Motor neuron (in vitro differentiated cells): ENCODE measurements around the gene TBC1D2B. TPM values are rescaled to one million over a fixed set of nuclear protein-coding genes. Genes with fewer than 3 reads are reported as not detected.

Experiments
- ATAC-seq, 8 experiments: fragments of 200-7000 bp; cut with Tn5 transposase; replicated peaks in 6 of 8; 2 replicates each; pipeline ENCODE4 v1.8.0; 2021; ENCODE audit warnings: mild to moderate bottlenecking in 8 of 8, moderate library complexity in 8 of 8
- H3K27ac ChIP-seq, 2 donors: fragments of 250-450 bp; sonication (Bioruptor Pico); 2 replicates each; pipeline ENCODE4 v1.9.0; 2021; ENCODE audit warnings: antibody characterized with exemption in 2 of 2, mild to moderate bottlenecking in 2 of 2, moderate library complexity in 1 of 2
- H3K4me1 ChIP-seq, 2 donors: fragments of 250-450 bp; sonication (Bioruptor Pico); replicated peaks in 1 of 2; 2 replicates each; pipeline ENCODE4 v1.6.1; 2021; ENCODE audit warnings: antibody characterized with exemption in 2 of 2, mild to moderate bottlenecking in 2 of 2, moderate library complexity in 1 of 2
- H3K4me3 ChIP-seq, 5 donors: fragments of 250-450 bp; sonication (Bioruptor Pico); 2 replicates each; pipeline ENCODE4 v1.9.0; 2021; ENCODE audit warnings: antibody characterized with exemption in 5 of 5, mild to moderate bottlenecking in 5 of 5, moderate library complexity in 4 of 5
- WGBS, 10 experiments: fragments of 450-650 bp; shearing (Covaris generic); methylation state at CpG; one replicate each; pipeline ENCODE4 v1.0.0; 2022; 5-methylcytosine and 5-hydroxymethylcytosine counted together
- in situ Hi-C, 9 experiments: fragments of 400-800 bp; cut with MboI; loops; one replicate each; pipeline ENCODE4 v1.15.0; 2021; ENCODE audit warnings: low sequenced_read_pairs in 9 of 9, low pct_unique_long_range_greater_than_20kb in 2 of 9; ENCODE audit not compliant: unreplicated experiment in 9 of 9
- total RNA-seq, 8 experiments: library from RNA; unstranded; fragments of 300-600 nt; gene quantifications; 2 replicates each; pipeline versions ENCODE4 v1.2.3 to v1.2.4, GENCODE V29; 2022

TBC1D2B gene
- total RNA-seq, 8 experiments from 2014 or later = 7.0 to 44.5 (median 16.0) TPM

GRCh38 chr15:78065284-78065872 lies 12.1 kb downstream of the TBC1D2B start:
- Histone ChIP-seq H3K4me3 (no peak overlapping the region), H3K4me1 (peaks cover 9 to 27% of the 10 kb centered on the region in 2 donors), H3K27ac (no peak overlapping the region)
- 0 to 100% (median 87%) methylated on average over 1 to 3 of the region's 5 CpGs; no CpG with 5 or more reads in 1 of the 10 experiments for WGBS, 10 experiments
- peak in 5 of 8 experiments; percentile 22 to 71 (median 45) for ATAC-seq
- in situ Hi-C loops = no loop called here

GRCh38 chr15:78064544-78064943 lies 13.0 kb downstream of the TBC1D2B start:
- H3K4me3 ChIP-seq = no peak overlapping the region
- H3K4me1 ChIP-seq = peaks cover 9 to 27% of the 10 kb centered on the region in 2 donors
- ATAC-seq = no peak
- H3K27ac ChIP-seq = no peak overlapping the region
- in situ Hi-C loops = no loop called here
- WGBS, 10 experiments = 0 to 100% (median 80%) methylated on average over 1 to 2 of the region's 2 CpGs; no CpG with 5 or more reads in 1 of the 10 experiments

GRCh38 chr15:78063970-78064385 lies 13.5 kb downstream of the TBC1D2B start:
- in situ Hi-C loops = no loop called here
- ATAC-seq = no peak
- Histone ChIP-seq H3K27ac (no peak overlapping the region), H3K4me3 (no peak overlapping the region), H3K4me1 (peaks cover 9 to 25% of the 10 kb centered on the region in 2 donors)
- 34 to 100% (median 87%) methylated on average over 1 to 5 of the region's 5 CpGs; no CpG with 5 or more reads in 2 of the 10 experiments for WGBS, 10 experiments

- H3K4me1 ChIP-seq = peaks cover 4 to 17% of the 10 kb centered on the region in 2 donors
- in situ Hi-C loops = no loop called here
- H3K27ac ChIP-seq = no peak overlapping the region
- no peak overlapping the region for H3K4me3 ChIP-seq
- no peak for ATAC-seq
Measured at GRCh38 chr15:78063217-78063616, 14.3 kb downstream of the TBC1D2B start.

DNA sequence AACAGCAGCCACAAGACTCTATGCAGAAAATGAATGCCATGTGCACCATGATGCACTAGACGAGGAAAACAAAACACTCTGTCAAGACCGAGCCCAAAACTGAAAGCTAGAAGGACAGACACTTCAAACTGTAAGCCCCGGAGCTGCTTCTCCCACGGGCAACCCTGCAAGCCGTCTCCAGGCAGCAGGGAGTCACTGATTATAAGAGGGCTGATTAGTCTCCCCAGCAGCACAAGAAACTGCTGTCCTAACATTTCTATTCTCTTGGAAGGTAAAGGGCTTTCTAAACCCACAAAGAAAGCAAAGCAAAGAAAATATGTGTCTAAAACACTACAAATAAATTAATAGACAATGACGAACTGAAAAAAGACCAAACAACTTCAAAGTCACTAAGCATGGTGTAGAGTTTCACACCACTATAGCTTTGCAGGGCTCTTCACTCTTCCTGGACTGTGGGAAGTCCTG lies 15.5 kb downstream of the TBC1D2B start:
- 0 to 50% (median 9%) methylated on average over 1 to 6 of the region's 6 CpGs for WGBS, 10 experiments
- peak in 7 of 8 experiments; percentile 28 to 89 (median 61) for ATAC-seq
- no peak overlapping the region for H3K27ac ChIP-seq
- in situ Hi-C loops = no loop called here
- no peak overlapping the region for H3K4me3 ChIP-seq
- H3K4me1 ChIP-seq = peaks cover 0 to 12% of the 10 kb centered on the region in 2 donors

DNA sequence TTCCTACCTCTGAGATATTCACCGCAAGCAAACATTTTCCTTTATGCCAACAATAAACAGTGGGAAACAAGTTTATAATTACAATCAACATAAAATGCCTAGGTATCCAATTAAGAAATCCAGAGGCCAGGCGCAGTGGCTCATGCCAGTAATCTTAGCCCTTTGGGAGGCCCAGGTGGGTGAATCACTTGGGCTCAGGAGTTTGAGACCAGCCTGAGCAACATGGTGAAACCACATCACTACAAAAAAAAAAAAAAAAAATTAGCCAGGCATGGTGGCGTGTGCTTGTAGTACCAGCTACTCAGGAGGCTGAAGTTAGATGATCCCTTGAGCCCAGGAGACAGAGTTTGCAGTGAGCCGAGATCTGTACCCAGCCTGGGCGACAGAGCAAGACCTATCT lies 17.3 kb downstream of the TBC1D2B start:
- Histone ChIP-seq H3K4me1 (peaks cover 0 to 5% of the 10 kb centered on the region in 2 donors), H3K4me3 (no peak overlapping the region), H3K27ac (no peak overlapping the region)
- in situ Hi-C loops = no loop called here
- no peak for ATAC-seq
- 92 to 100% (median 100%) methylated on average over 1 to 5 of the region's 5 CpGs; no CpG with 5 or more reads in 2 of the 10 experiments for WGBS, 10 experiments

DNA sequence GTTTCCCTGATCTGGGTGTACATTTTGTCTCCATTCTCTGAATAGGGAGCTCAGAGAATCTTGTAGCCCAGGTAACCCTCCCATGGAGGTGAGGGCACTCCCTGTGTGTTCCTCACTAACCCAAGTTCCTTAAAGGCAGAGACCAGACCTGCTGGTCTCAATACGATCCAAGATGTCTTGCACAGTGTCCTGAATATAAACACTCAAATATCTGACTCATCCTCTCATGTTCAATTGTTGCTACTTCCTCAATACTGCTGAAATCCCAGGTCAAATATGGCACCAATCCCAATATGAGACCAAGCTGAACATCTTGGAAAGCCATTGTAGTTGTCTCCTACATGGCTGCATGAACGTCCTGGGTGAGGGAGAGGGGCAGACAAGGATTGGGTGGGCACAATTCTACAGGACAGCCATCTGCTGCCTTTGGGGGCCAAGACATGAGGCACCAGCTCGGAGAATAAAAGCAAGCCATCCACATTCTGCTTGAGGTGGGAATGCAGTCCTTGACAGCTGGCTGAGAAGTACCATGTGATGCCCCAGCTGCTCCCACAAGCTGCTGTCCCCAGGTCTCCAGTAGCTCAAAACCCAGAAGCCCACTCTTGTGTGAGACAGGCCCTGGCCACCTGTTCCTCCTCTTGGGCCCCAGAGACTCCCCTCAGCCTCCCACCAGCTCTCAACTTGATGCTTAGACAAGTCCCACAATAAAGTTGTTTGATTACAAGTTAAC lies 18.2 kb downstream of the TBC1D2B start:
- H3K4me1 ChIP-seq = peaks cover 0 to 5% of the 10 kb centered on the region in 2 donors
- ATAC-seq = no peak
- WGBS, 10 experiments = 22 to 100% (median 100%) methylated on average over 1 to 3 of the region's 3 CpGs; no CpG with 5 or more reads in 5 of the 10 experiments
- H3K4me3 ChIP-seq = no peak overlapping the region
- in situ Hi-C loops = no loop called here
- H3K27ac ChIP-seq = no peak overlapping the region

- H3K4me1 ChIP-seq = peaks cover 0 to 5% of the 10 kb centered on the region in 2 donors
- no peak for ATAC-seq
- H3K4me3 ChIP-seq = no peak overlapping the region
- no peak overlapping the region for H3K27ac ChIP-seq
- in situ Hi-C loops = no loop called here
- 40 to 100% (median 85%) methylated on average over 1 to 4 of the region's 10 CpGs; no CpG with 5 or more reads in 4 of the 10 experiments for WGBS, 10 experiments
Measured at GRCh38 chr15:78058401-78058935, 19.0 kb downstream of the TBC1D2B start.

DNA sequence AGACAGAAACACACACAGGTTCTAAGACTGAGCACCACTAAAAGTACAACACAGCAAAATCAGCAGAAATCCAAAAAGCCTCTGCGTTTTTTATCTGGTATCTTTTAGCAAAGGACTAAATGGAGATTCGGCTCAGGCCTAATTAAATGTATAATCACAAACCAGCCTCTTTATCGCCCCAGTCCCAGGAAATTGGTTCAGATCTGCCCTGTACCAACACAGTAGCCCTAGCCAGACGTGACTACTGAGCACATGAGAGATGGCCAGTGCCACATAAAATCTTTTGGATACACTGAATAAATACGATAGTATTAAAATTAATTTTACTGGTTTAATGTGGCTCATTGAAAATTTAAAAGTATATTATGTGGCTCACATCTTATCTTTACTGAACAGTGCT lies 19.7 kb downstream of the TBC1D2B start:
- Histone ChIP-seq H3K27ac (no peak overlapping the region), H3K4me3 (no peak overlapping the region), H3K4me1 (peaks cover 0 to 5% of the 10 kb centered on the region in 2 donors)
- 50 to 100% (median 90%) methylated on average over 1 to 5 of the region's 5 CpGs for WGBS, 10 experiments
- ATAC-seq = no peak
- in situ Hi-C loops = no loop called here

GRCh38 chr15:78056714-78057269 lies 20.7 kb downstream of the TBC1D2B start:
- Histone ChIP-seq H3K4me1 (peaks cover 0 to 1% of the 10 kb centered on the region in 2 donors), H3K4me3 (no peak overlapping the region), H3K27ac (no peak overlapping the region)
- ATAC-seq = peak in 4 of 8 experiments; percentile 20 to 92 (median 78)
- 0 to 100% (median 39%) methylated on average over 1 of the region's 2 CpGs; no CpG with 5 or more reads in 6 of the 10 experiments for WGBS, 10 experiments
- in situ Hi-C loops = no loop called here

DNA sequence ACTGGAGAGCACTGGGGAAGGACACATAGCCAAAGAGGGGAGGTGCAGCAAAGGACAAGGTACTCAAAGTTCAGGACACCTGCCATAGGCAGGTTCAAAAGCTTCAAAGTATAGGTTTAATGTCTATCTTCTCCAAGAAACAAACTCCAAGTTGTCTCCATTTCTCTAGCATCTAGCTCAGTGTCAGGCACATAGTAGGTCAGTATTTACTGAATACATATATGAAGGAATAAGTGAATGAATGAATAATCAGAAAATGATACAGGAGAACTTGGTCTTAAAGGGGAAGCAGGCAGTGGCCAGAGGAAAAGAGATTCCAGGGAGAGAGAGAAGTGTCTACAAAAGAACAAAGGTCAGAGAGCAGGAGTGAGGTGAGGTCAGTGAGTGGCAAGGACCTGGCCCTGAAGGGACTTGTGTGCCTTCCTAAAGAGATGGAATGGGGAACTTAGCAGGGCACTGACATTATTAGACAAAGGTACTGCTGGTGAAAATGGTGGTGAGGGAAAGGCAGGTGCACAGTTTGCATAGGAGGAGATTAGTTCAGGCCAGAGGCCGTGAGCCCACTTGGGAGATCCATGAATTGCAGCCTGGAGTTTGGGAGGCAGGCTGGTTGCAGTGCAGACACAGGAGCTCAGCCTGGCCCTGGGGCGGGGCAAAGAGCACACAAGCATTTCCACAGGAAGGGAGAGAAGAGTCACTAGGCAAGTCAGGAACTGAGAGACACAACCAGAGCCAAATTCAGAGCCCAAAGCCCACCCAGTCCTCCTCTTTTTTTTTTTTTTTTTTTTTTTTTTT lies 21.4 kb downstream of the TBC1D2B start:
- in situ Hi-C loops = no loop called here
- ATAC-seq = peak in 3 of 8 experiments; percentile 82 to 86 (median 84)
- H3K4me1 ChIP-seq = no peaks in the 10 kb centered on the region
- 0 to 43% (median 24%) methylated on average over 1 to 2 of the region's 2 CpGs; no CpG with 5 or more reads in 6 of the 10 experiments for WGBS, 10 experiments
- H3K4me3 ChIP-seq = no peak overlapping the region
- H3K27ac ChIP-seq = no peak overlapping the region

- H3K27ac ChIP-seq = no peak overlapping the region
- ATAC-seq = no peak
- peaks cover 0 to 4% of the 10 kb centered on the region in 2 donors for H3K4me1 ChIP-seq
- no peak overlapping the region for H3K4me3 ChIP-seq
- in situ Hi-C loops = no loop called here
- 40 to 100% (median 100%) methylated on average over 1 of the region's 1 CpG; no CpG with 5 or more reads in 4 of the 10 experiments for WGBS, 10 experiments
Measured at GRCh38 chr15:78054966-78055365, 22.5 kb downstream of the TBC1D2B start.
